ENCODE measurements around the gene ARHGDIA. TPM values are rescaled to one million over a fixed set of nuclear protein-coding genes. Genes with fewer than 3 reads are reported as not detected.
"Not testable (repeated sequence)": the region's sequence is repeated elsewhere in the genome, so short reads cannot be mapped to it uniquely, and the experiment has no call there.

The ARHGDIA gene
- total RNA-seq (100 to 1,000 TPM; 473 to 577 (median 504) TPM), total RNA-seq (124 to 389 (median 257) reads per million in 29 experiments)
- 272 TPM for total RNA-seq (2013)

- no peaks in the 10 kb centered on the region for H3K27me3 ChIP-seq (replicated peaks in 1 of 2; ENCODE audit: control insufficient read depth in 2 of 2, extremely low read depth in 1 of 2, insufficient read depth in 2 of 2, low read length in 1 of 2)
- DNase-seq = no peak
- POLR2A ChIA-PET = no interaction called here
- peak within 1 kb of the TSS; percentile 98 for H3K27ac ChIP-seq (ENCODE audit: low read length)
- H3K4me3 ChIP-seq (ENCODE audit: control insufficient read depth in 1 of 2, extremely low read depth in 1 of 2, low read length in 1 of 2) = peak within 1 kb of the TSS; percentile 81 to 94
- ATAC-seq (replicated peaks in 1 of 4) = peak; percentile 70 to 79 (median 72)
- Mint-ChIP-seq H3K27me3 (no peaks in the 10 kb centered on the region), H3K27ac (peak within 1 kb of the TSS; percentile 93), H3K4me3 (peak within 1 kb of the TSS; percentile 81 to 86 (median 83)), H3K9me3 (no peaks in the 10 kb centered on the region), H3K4me1 (peaks cover 32 to 49% (median 39%) of the 10 kb centered on the region in 3 donors), H3K36me3 (no peaks in the 10 kb centered on the region)
- CTCF ChIA-PET = no interaction called here
- under 1% methylated on average over 47 of the region's 64 CpGs for WGBS (ENCODE audit: insufficient coverage)
- H3K36me3 ChIP-seq (ENCODE audit: control insufficient read depth in 2 of 2, extremely low read depth in 1 of 2, insufficient read depth in 1 of 2, low read length in 1 of 2) = peaks cover 7 to 30% of the 10 kb centered on the region in 2 donors
- H3K9me3 ChIP-seq = no peaks in the 10 kb centered on the region
- H3K4me1 ChIP-seq (ENCODE audit: control insufficient read depth in 1 of 2, extremely low read depth in 1 of 2, insufficient read depth in 2 of 2, low read length in 2 of 2) = peaks cover 10 to 66% of the 10 kb centered on the region in 2 experiments
These were observed at the start of gene ARHGDIA for GRCh38 chr17:81870981-81871386. Gene ARHGDIA, minus strand, starts transcription at chr17:81871337. Its CDS starts 1,407 bp downstream, at chr17:81869930.

DNA sequence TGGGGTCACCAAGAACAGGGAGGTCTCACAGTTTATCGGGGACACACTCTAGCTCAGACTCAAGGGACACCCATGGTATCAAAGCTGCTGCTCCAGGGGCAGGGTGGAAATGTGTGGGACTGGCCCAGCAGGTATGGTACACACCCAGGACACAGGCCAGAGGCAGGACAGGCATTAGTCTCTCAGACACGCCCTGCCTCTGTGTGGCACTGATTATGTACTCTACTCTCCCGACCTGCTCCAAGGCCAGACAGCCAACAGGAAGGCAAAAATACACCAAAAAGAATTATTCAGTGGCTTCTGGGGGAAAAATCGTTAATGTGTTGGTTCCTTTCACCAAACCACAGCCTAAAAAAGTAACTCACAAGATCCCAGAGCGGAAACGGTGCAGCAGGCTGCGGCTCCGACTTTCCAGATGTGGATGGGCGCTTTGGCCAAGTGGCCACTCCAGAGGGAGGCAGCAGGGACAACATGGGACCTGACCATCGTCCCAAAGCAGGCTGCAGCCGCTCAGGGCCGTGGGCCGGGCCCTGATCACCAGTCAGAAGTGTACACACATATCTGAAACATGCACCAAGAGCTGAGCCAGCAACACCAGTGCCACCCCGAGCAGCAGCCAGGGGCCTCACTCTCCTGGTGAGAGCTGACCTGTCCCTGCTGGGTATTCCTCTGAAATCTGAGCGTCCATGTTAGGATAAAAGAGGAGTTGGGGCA, 47.9 kb upstream of the ARHGDIA start:
- WGBS (ENCODE audit: insufficient coverage) = 83% methylated on average over 11 of the region's 15 CpGs
- Mint-ChIP-seq H3K4me3 (peak overlapping the region; percentile 7 to 88 (median 85)), H3K36me3 (peaks cover 12% of the 10 kb centered on the region), H3K27me3 (no peaks in the 10 kb centered on the region), H3K9me3 (no peaks in the 10 kb centered on the region), H3K4me1 (peaks cover 20 to 35% (median 26%) of the 10 kb centered on the region in 3 donors), H3K27ac (peak overlapping the region; percentile 86 to 87)
- Histone ChIP-seq H3K4me3 (ENCODE audit: control insufficient read depth in 1 of 2, extremely low read depth in 1 of 2, low read length in 1 of 2) (no peak overlapping the region), H3K36me3 (ENCODE audit: control insufficient read depth in 2 of 2, extremely low read depth in 1 of 2, insufficient read depth in 1 of 2, low read length in 1 of 2) (peaks cover 11 to 21% of the 10 kb centered on the region in 2 donors), H3K27ac (ENCODE audit: low read length) (peak overlapping the region; percentile 63), H3K27me3 (replicated peaks in 1 of 2; ENCODE audit: control insufficient read depth in 2 of 2, extremely low read depth in 1 of 2, insufficient read depth in 2 of 2, low read length in 1 of 2) (no peaks in the 10 kb centered on the region), H3K4me1 (ENCODE audit: control insufficient read depth in 1 of 2, extremely low read depth in 1 of 2, insufficient read depth in 2 of 2, low read length in 2 of 2) (peaks cover 16 to 39% of the 10 kb centered on the region in 2 experiments), H3K9me3 (no peaks in the 10 kb centered on the region)
- POLR2A ChIA-PET = no interaction called here
- CTCF ChIA-PET = no interaction called here
- DNase-seq (no peak), ATAC-seq (replicated peaks in 1 of 4) (no peak)

DNA sequence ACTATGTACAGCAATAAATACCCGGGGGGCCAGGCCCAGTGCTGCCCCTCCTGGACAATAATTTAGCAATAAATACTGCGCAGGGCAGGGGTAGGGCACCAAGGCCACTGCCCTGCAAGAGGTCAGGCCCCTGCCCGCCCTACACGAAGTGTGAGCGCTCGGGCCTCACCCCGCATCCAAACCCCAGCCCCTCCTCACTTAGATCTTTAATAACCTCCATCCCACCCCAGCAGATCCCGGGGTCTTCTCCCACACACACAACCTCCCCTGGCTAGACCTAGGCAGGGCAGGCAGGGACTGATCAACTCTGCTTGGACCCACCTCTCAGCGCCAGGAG, 47.2 kb upstream of the ARHGDIA start:
- CTCF ChIA-PET; POLR2A ChIA-PET; H3K9me3 ChIP-seq; H3K27me3 Mint-ChIP-seq; H3K4me3 ChIP-seq (ENCODE audit: control insufficient read depth in 1 of 2, extremely low read depth in 1 of 2, low read length in 1 of 2); H3K27me3 ChIP-seq (replicated peaks in 1 of 2; ENCODE audit: control insufficient read depth in 2 of 2, extremely low read depth in 1 of 2, insufficient read depth in 2 of 2, low read length in 1 of 2); H3K9me3 Mint-ChIP-seq: not testable (repeated sequence)
- H3K4me1 ChIP-seq (ENCODE audit: control insufficient read depth in 1 of 2, extremely low read depth in 1 of 2, insufficient read depth in 2 of 2, low read length in 2 of 2) = peaks cover 12 to 32% of the 10 kb centered on the region in 2 experiments
- Mint-ChIP-seq H3K36me3 (peaks cover 14% of the 10 kb centered on the region), H3K4me1 (peaks cover 20 to 32% (median 26%) of the 10 kb centered on the region in 3 donors), H3K27ac (peak overlapping the region; percentile 86 to 87), H3K4me3 (peak overlapping the region; percentile 83 to 88 (median 85))
- WGBS (ENCODE audit: insufficient coverage) = 30% methylated on average over 5 of the region's 9 CpGs
- peaks cover 16 to 28% of the 10 kb centered on the region in 2 donors for H3K36me3 ChIP-seq (ENCODE audit: control insufficient read depth in 2 of 2, extremely low read depth in 1 of 2, insufficient read depth in 1 of 2, low read length in 1 of 2)
- H3K27ac ChIP-seq (ENCODE audit: low read length) = peak overlapping the region; percentile 63
- peak in 1 of 35 experiments; percentile 27 for DNase-seq
- ATAC-seq (replicated peaks in 1 of 4) = peak in 3 of 4 experiments; percentile 16 to 51 (median 18)

- Mint-ChIP-seq H3K27ac (peak within 1 kb of the TSS; percentile 86 to 87), H3K27me3 (no peaks in the 10 kb centered on the region), H3K36me3 (peaks cover 20% of the 10 kb centered on the region), H3K4me1 (peaks cover 26 to 36% (median 29%) of the 10 kb centered on the region in 3 donors), H3K9me3 (no peaks in the 10 kb centered on the region), H3K4me3 (peak within 1 kb of the TSS; percentile 83 to 88 (median 85))
- Histone ChIP-seq H3K27ac (ENCODE audit: low read length) (peak within 1 kb of the TSS; percentile 63), H3K9me3 (no peaks in the 10 kb centered on the region), H3K27me3 (replicated peaks in 1 of 2; ENCODE audit: control insufficient read depth in 2 of 2, extremely low read depth in 1 of 2, insufficient read depth in 2 of 2, low read length in 1 of 2) (no peaks in the 10 kb centered on the region), H3K36me3 (ENCODE audit: control insufficient read depth in 2 of 2, extremely low read depth in 1 of 2, insufficient read depth in 1 of 2, low read length in 1 of 2) (peaks cover 22 to 34% of the 10 kb centered on the region in 2 donors), H3K4me3 (ENCODE audit: control insufficient read depth in 1 of 2, extremely low read depth in 1 of 2, low read length in 1 of 2) (peak within 1 kb of the TSS; percentile 61 to 80), H3K4me1 (ENCODE audit: control insufficient read depth in 1 of 2, extremely low read depth in 1 of 2, insufficient read depth in 2 of 2, low read length in 2 of 2) (peaks cover 12 to 30% of the 10 kb centered on the region in 2 experiments)
- under 1% methylated on average over 77 of the region's 94 CpGs for WGBS (ENCODE audit: insufficient coverage)
- DNase-seq (peak; percentile 61 to 95 (median 77)), ATAC-seq (replicated peaks in 1 of 4) (peak; percentile 86 to 90 (median 89))
- CTCF ChIA-PET = no interaction called here
- POLR2A ChIA-PET = no interaction called here
These were observed 46.6 kb upstream of the ARHGDIA start, which contains the start of gene SIRT7 for GRCh38 chr17:81917565-81918332. Gene SIRT7, minus strand, starts transcription at chr17:81918176. Its CDS starts 45 bp downstream, at chr17:81918131.

- H3K36me3 Mint-ChIP-seq = peaks cover 21% of the 10 kb centered on the region
- 87% methylated on average over 20 of the region's 21 CpGs for WGBS (ENCODE audit: insufficient coverage)
- no peaks in the 10 kb centered on the region for H3K27me3 Mint-ChIP-seq
- Histone ChIP-seq H3K4me1 (ENCODE audit: control insufficient read depth in 1 of 2, extremely low read depth in 1 of 2, insufficient read depth in 2 of 2, low read length in 2 of 2) (peaks cover 12 to 36% of the 10 kb centered on the region in 2 experiments), H3K27me3 (replicated peaks in 1 of 2; ENCODE audit: control insufficient read depth in 2 of 2, extremely low read depth in 1 of 2, insufficient read depth in 2 of 2, low read length in 1 of 2) (no peaks in the 10 kb centered on the region), H3K36me3 (ENCODE audit: control insufficient read depth in 2 of 2, extremely low read depth in 1 of 2, insufficient read depth in 1 of 2, low read length in 1 of 2) (peaks cover 22 to 41% of the 10 kb centered on the region in 2 donors), H3K9me3 (no peaks in the 10 kb centered on the region), H3K27ac (ENCODE audit: low read length) (no peak overlapping the region), H3K4me3 (ENCODE audit: control insufficient read depth in 1 of 2, extremely low read depth in 1 of 2, low read length in 1 of 2) (peak overlapping the region in 1 of 2 donors; percentile 61)
- no peaks in the 10 kb centered on the region for H3K9me3 Mint-ChIP-seq
- H3K27ac Mint-ChIP-seq = peak overlapping the region in 1 of 2 donors; percentile 64
- ATAC-seq (replicated peaks in 1 of 4) = no peak
- peak overlapping the region; percentile 78 to 85 (median 83) for H3K4me3 Mint-ChIP-seq
- ChIA-PET POLR2A (no interaction called here), CTCF (interaction anchor here (0.6 to 0.7 kb wide), 3 partner anchors 12 to 1015 kb away, joined by 3 to 8 read pairs (median 4); no protein-coding TSS in a partner anchor)
- H3K4me1 Mint-ChIP-seq = peaks cover 26 to 36% (median 33%) of the 10 kb centered on the region in 3 donors
- DNase-seq = no peak
These were observed 45.3 kb upstream of the ARHGDIA start for GRCh38 chr17:81916234-81917001.

GRCh38 chr17:81915331-81915730, 44.2 kb upstream of the ARHGDIA start:
- 94% methylated on average over 9 of the region's 12 CpGs for WGBS (ENCODE audit: insufficient coverage)
- Mint-ChIP-seq H3K4me1 (peaks cover 26 to 39% (median 34%) of the 10 kb centered on the region in 3 donors), H3K27ac (no peak overlapping the region), H3K36me3 (peaks cover 21% of the 10 kb centered on the region), H3K27me3 (no peaks in the 10 kb centered on the region), H3K9me3 (no peaks in the 10 kb centered on the region), H3K4me3 (peak overlapping the region in 2 of 3 donors; percentile 17 to 43)
- peaks cover 17 to 41% of the 10 kb centered on the region in 2 experiments for H3K4me1 ChIP-seq (ENCODE audit: control insufficient read depth in 1 of 2, extremely low read depth in 1 of 2, insufficient read depth in 2 of 2, low read length in 2 of 2)
- no peak overlapping the region for H3K4me3 ChIP-seq (ENCODE audit: control insufficient read depth in 1 of 2, extremely low read depth in 1 of 2, low read length in 1 of 2)
- DNase-seq (no peak), ATAC-seq (replicated peaks in 1 of 4) (no peak)
- H3K9me3 ChIP-seq = no peaks in the 10 kb centered on the region
- ChIA-PET POLR2A (no interaction called here), CTCF (no interaction called here)
- no peaks in the 10 kb centered on the region for H3K27me3 ChIP-seq (replicated peaks in 1 of 2; ENCODE audit: control insufficient read depth in 2 of 2, extremely low read depth in 1 of 2, insufficient read depth in 2 of 2, low read length in 1 of 2)
- H3K27ac ChIP-seq (ENCODE audit: low read length) = no peak overlapping the region
- H3K36me3 ChIP-seq (ENCODE audit: control insufficient read depth in 2 of 2, extremely low read depth in 1 of 2, insufficient read depth in 1 of 2, low read length in 1 of 2) = peaks cover 22 to 41% of the 10 kb centered on the region in 2 donors

Measured in T-cell (primary cell).